HepG2 (cell line): ENCODE measurements around the gene APLP1. TPM values are rescaled to one million over a fixed set of nuclear protein-coding genes. Genes with fewer than 3 reads are reported as not detected.

Source experiments
- DNMT3B ChIP-seq: conservative IDR thresholded peaks from 2 replicates; pipeline ENCODE4 v1.6.1; 2016; ENCODE audit warnings: missing biosample characterization, control low read depth
- FIP1L1 ChIP-seq: fragments of 200-400 bp; formaldehyde crosslinking; IDR thresholded peaks from 2 replicates; pipeline ENCODE4 v1.6.1; 2018; ENCODE audit warnings: low read depth, mild to moderate bottlenecking, low read length, moderate library complexity, borderline replicate concordance; ENCODE audit not compliant: insufficient read depth
- KLF12 ChIP-seq: sonication (generic); formaldehyde crosslinking; IDR thresholded peaks from 2 replicates; pipeline ENCODE4 v1.4.0; 2020; ENCODE audit warnings: missing genetic modification reagents, borderline replicate concordance
- MED1 ChIP-seq: sonication (generic); formaldehyde crosslinking; IDR thresholded peaks from 2 replicates; pipeline ENCODE4 v1.4.0; 2020; ENCODE audit warnings: missing genetic modification reagents
- NAIF1 ChIP-seq: sonication (generic); formaldehyde crosslinking; IDR thresholded peaks from 2 replicates; pipeline ENCODE4 v1.5.0; 2020; ENCODE audit warnings: mild to moderate bottlenecking, missing genetic modification reagents, borderline replicate concordance
- NFYB ChIP-seq: sonication (generic); formaldehyde crosslinking; IDR thresholded peaks from 2 replicates; pipeline ENCODE4 v1.4.0; 2020; ENCODE audit warnings: missing genetic modification reagents
- PLRG1 ChIP-seq: fragments of 450-650 bp; conservative IDR thresholded peaks from 2 replicates; pipeline ENCODE4 v1.6.1; 2016
- RCOR2 ChIP-seq: IDR thresholded peaks from 2 replicates; pipeline ENCODE4 v1.6.1; 2016; ENCODE audit warnings: missing biosample characterization, missing genetic modification reagents
- TARDBP ChIP-seq: sonication (generic); formaldehyde crosslinking; IDR thresholded peaks from 2 replicates; pipeline ENCODE4 v1.8.0; 2022; ENCODE audit warnings: mild to moderate bottlenecking, missing genetic modification reagents
- TSC22D2 ChIP-seq: sonication (generic); formaldehyde crosslinking; IDR thresholded peaks from 2 replicates; pipeline ENCODE4 v1.5.1; 2020; ENCODE audit warnings: missing genetic modification reagents, mild to moderate bottlenecking, borderline replicate concordance
- ZNF30 ChIP-seq: sonication (generic); formaldehyde crosslinking; IDR thresholded peaks from 2 replicates; pipeline ENCODE4 v1.5.0; 2020; ENCODE audit warnings: mild to moderate bottlenecking, missing genetic modification reagents
- ZNF550 ChIP-seq: sonication (generic); formaldehyde crosslinking; IDR thresholded peaks from 2 replicates; pipeline ENCODE4 v1.4.0; 2020; ENCODE audit warnings: mild to moderate bottlenecking, missing genetic modification reagents, borderline replicate concordance
- ZNF572 ChIP-seq: sonication (generic); formaldehyde crosslinking; IDR thresholded peaks from 2 replicates; pipeline ENCODE4 v1.5.1; 2020; ENCODE audit warnings: mild to moderate bottlenecking, missing genetic modification reagents
- ZNF746 ChIP-seq: sonication (generic); formaldehyde crosslinking; IDR thresholded peaks from 2 replicates; pipeline ENCODE4 v1.8.0; 2022; ENCODE audit warnings: mild to moderate bottlenecking, missing genetic modification reagents
- ZNF75D ChIP-seq: sonication (generic); formaldehyde crosslinking; IDR thresholded peaks from 2 replicates; pipeline ENCODE4 v1.8.1; 2023; ENCODE audit warnings: missing genetic modification reagents, mild to moderate bottlenecking, borderline replicate concordance
- ZNF788 ChIP-seq: sonication (generic); formaldehyde crosslinking; IDR thresholded peaks from 2 replicates; pipeline ENCODE4 v1.5.0; 2020; ENCODE audit warnings: mild to moderate bottlenecking, missing genetic modification reagents, borderline replicate concordance
- polyA plus RNA-seq, 8 experiments: library from polyadenylated mRNA; depleted of rRNA in 3 of 8; stranded (reverse) in 7 of 8; unstranded in 1 of 8; fragments of >200 nt; fragmentation: Illumina TruSeq in 4 of 8; extraction: Trizol in 4 of 8; gene quantifications; 2 replicates each; pipeline versions ENCODE4 v1.2.1 to v1.2.3, GENCODE V29; 2011 to 2016; ENCODE audit warnings: low read depth in 4 of 8, missing spikeins in 1 of 8, mixed read lengths in 1 of 8; ENCODE audit not compliant: insufficient read depth in 1 of 8
- total RNA-seq, 5 experiments: library from RNA; depleted of rRNA; stranded (reverse); fragments of >200 nt; fragmentation: Illumina TruSeq; extraction: Trizol; gene quantifications; 2 replicates each; pipeline ENCODE4 v1.2.3, GENCODE V29; 2016; ENCODE audit warnings: low read depth in 1 of 5
- TF ChIP-seq, protein P1 (sequence below): sonication (generic); formaldehyde crosslinking; IDR thresholded peaks from 2 replicates; pipeline ENCODE4 v1.4.0; 2020; ENCODE audit warnings: missing genetic modification reagents, borderline replicate concordance
- TF ChIP-seq, protein P2 (sequence below): sonication (generic); formaldehyde crosslinking; IDR thresholded peaks from 2 replicates; pipeline ENCODE4 v1.5.1; 2020; ENCODE audit warnings: missing genetic modification reagents, mild to moderate bottlenecking, borderline replicate concordance
- TF ChIP-seq, protein P3 (sequence below): sonication (generic); formaldehyde crosslinking; IDR thresholded peaks from 2 replicates; pipeline ENCODE4 v1.5.0; 2020; ENCODE audit warnings: mild to moderate bottlenecking, missing genetic modification reagents, borderline replicate concordance
- TF ChIP-seq, protein P4 (sequence below): IDR thresholded peaks from 2 replicates; pipeline ENCODE4 v1.6.1; 2016; ENCODE audit warnings: missing compliant biosample characterization, missing genetic modification reagents, borderline replicate concordance
- TF ChIP-seq, protein P5 (sequence below): sonication (generic); formaldehyde crosslinking; IDR thresholded peaks from 2 replicates; pipeline ENCODE4 v1.5.1; 2020; ENCODE audit warnings: mild to moderate bottlenecking, missing genetic modification reagents, borderline replicate concordance

APLP1 gene
- total and polyA plus RNA-seq, 2 of the 13 experiments (the other 11 are each of a cell fraction or from before 2014, with no cell fraction given) = 2.0 to 2.9 TPM

DNA sequence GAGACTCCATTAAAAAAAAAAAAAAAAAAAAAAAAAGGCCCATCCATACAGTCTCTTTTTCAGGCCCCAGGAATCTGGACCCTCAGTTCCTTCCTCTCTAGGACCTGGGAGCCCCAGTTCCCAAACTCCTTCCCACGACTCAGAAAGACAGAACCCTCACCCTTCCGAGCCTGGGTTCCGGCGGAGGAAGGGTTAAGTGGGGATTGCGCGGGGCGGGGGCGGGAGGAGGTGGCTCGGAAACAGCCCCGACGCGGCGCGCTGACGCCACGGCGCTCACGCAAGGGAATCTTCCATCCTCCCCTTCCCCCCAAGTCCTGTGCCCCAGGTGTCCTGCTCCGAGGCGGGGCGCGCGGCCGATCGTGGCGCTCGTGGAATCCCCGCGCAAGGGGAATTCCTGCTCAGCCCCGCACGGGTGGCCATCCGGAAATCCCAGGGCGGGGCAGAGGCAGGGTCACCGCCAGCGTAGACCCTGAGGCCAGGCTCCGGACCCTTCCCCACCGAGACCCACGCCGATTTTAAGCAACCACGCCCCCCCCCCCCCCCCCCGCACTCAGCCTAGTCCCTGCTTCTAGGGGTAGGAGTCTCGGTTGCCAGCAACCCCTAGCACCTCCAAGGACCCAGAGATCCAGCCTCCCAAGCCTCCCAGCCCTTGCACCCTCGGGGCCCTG lies 31.3 kb downstream of the APLP1 start (continued):
- no peak for TF ChIP-seq ZNF746 (CRISPR knock-in tag)
- no peak for TF ChIP-seq ZNF75D (CRISPR knock-in tag)
- TF ChIP-seq, protein P1, sequence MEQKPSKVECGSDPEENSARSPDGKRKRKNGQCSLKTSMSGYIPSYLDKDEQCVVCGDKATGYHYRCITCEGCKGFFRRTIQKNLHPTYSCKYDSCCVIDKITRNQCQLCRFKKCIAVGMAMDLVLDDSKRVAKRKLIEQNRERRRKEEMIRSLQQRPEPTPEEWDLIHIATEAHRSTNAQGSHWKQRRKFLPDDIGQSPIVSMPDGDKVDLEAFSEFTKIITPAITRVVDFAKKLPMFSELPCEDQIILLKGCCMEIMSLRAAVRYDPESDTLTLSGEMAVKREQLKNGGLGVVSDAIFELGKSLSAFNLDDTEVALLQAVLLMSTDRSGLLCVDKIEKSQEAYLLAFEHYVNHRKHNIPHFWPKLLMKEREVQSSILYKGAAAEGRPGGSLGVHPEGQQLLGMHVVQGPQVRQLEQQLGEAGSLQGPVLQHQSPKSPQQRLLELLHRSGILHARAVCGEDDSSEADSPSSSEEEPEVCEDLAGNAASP (CRISPR knock-in tag) = no peak; the same call in 1 of the 2 replicates
- no peak for TF ChIP-seq RCOR2 (CRISPR knock-in tag)
- TF ChIP-seq, protein P2, sequence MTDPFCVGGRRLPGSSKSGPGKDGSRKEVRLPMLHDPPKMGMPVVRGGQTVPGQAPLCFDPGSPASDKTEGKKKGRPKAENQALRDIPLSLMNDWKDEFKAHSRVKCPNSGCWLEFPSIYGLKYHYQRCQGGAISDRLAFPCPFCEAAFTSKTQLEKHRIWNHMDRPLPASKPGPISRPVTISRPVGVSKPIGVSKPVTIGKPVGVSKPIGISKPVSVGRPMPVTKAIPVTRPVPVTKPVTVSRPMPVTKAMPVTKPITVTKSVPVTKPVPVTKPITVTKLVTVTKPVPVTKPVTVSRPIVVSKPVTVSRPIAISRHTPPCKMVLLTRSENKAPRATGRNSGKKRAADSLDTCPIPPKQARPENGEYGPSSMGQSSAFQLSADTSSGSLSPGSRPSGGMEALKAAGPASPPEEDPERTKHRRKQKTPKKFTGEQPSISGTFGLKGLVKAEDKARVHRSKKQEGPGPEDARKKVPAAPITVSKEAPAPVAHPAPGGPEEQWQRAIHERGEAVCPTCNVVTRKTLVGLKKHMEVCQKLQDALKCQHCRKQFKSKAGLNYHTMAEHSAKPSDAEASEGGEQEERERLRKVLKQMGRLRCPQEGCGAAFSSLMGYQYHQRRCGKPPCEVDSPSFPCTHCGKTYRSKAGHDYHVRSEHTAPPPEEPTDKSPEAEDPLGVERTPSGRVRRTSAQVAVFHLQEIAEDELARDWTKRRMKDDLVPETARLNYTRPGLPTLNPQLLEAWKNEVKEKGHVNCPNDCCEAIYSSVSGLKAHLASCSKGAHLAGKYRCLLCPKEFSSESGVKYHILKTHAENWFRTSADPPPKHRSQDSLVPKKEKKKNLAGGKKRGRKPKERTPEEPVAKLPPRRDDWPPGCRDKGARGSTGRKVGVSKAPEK (CRISPR knock-in tag) = no peak
- TF ChIP-seq MED1 = no peak
- TF ChIP-seq, protein P3, sequence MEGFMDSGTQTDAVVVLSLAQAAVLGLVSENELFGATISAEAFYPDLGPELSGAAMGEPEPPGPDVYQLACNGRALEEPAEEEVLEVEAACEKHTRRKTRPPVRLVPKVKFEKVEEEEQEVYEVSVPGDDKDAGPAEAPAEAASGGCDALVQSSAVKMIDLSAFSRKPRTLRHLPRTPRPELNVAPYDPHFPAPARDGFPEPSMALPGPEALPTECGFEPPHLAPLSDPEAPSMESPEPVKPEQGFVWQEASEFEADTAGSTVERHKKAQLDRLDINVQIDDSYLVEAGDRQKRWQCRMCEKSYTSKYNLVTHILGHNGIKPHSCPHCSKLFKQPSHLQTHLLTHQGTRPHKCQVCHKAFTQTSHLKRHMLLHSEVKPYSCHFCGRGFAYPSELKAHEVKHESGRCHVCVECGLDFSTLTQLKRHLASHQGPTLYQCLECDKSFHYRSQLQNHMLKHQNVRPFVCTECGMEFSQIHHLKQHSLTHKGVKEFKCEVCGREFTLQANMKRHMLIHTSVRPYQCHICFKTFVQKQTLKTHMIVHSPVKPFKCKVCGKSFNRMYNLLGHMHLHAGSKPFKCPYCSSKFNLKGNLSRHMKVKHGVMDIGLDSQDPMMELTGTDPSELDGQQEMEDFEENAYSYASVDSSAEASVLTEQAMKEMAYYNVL (CRISPR knock-in tag) = no peak; the same call in 1 of the 2 replicates
- TF ChIP-seq ZNF30 (CRISPR knock-in tag) = no peak
- no peak for TF ChIP-seq DNMT3B (CRISPR knock-in tag)
- no peak for TF ChIP-seq NAIF1 (CRISPR knock-in tag)
- no peak for TF ChIP-seq TARDBP (CRISPR knock-in tag)
- no peak for TF ChIP-seq ZNF572
- TF ChIP-seq NFYB = no peak
- no peak for TF ChIP-seq ZNF550 (CRISPR knock-in tag)
- TF ChIP-seq ZNF788 (CRISPR knock-in tag) = no peak
- no peak for TF ChIP-seq FIP1L1
- TF ChIP-seq, protein P4, sequence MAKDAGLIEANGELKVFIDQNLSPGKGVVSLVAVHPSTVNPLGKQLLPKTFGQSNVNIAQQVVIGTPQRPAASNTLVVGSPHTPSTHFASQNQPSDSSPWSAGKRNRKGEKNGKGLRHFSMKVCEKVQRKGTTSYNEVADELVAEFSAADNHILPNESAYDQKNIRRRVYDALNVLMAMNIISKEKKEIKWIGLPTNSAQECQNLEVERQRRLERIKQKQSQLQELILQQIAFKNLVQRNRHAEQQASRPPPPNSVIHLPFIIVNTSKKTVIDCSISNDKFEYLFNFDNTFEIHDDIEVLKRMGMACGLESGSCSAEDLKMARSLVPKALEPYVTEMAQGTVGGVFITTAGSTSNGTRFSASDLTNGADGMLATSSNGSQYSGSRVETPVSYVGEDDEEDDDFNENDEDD (CRISPR knock-in tag) = peak; percentile 34; the same call in 1 of the 2 replicates
- TF ChIP-seq KLF12 (CRISPR knock-in tag) = no peak
- no peak for TF ChIP-seq PLRG1
- TF ChIP-seq, protein P5, sequence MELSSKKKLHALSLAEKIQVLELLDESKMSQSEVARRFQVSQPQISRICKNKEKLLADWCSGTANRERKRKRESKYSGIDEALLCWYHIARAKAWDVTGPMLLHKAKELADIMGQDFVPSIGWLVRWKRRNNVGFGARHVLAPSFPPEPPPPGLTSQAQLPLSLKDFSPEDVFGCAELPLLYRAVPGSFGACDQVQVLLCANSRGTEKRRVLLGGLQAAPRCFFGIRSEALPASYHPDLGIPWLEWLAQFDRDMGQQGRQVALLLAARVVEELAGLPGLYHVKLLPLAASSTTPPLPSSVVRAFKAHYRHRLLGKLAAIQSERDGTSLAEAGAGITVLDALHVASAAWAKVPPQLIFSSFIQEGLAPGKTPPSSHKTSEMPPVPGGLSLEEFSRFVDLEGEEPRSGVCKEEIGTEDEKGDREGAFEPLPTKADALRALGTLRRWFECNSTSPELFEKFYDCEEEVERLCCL = no peak
- TF ChIP-seq TSC22D2 (CRISPR knock-in tag) = no peak
